Activated gamma-delta T cell (primary cell): ENCODE measurements around the gene TNFSF12.

Experiments
- DNase-seq: peaks from one replicate; lab custom pipeline; 2025; lab: John Stamatoyannopoulos, UW

The TNFSF12 gene

DNA sequence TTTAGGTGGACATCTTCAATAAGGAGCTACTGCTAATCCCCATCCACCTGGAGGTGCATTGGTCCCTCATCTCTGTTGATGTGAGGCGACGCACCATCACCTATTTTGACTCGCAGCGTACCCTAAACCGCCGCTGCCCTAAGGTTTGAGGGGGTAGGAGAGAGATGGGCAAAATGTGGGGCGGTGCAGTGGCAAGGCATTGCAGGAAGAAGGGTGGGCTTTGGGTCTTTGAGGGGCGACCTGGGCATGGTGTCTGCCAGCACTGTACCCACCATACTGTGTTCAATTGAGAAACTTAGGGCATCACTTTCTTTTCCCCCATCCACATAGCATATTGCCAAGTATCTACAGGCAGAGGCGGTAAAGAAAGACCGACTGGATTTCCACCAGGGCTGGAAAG, 21.5 kb downstream of the TNFSF12 start:
- DNase-seq = no peak

DNA sequence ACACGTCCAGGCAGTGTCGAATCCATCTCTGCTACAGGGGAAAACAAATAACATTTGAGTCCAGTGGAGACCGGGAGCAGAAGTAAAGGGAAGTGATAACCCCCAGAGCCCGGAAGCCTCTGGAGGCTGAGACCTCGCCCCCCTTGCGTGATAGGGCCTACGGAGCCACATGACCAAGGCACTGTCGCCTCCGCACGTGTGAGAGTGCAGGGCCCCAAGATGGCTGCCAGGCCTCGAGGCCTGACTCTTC, 23.4 kb downstream of the TNFSF12 start:
- no peak for DNase-seq

DNA sequence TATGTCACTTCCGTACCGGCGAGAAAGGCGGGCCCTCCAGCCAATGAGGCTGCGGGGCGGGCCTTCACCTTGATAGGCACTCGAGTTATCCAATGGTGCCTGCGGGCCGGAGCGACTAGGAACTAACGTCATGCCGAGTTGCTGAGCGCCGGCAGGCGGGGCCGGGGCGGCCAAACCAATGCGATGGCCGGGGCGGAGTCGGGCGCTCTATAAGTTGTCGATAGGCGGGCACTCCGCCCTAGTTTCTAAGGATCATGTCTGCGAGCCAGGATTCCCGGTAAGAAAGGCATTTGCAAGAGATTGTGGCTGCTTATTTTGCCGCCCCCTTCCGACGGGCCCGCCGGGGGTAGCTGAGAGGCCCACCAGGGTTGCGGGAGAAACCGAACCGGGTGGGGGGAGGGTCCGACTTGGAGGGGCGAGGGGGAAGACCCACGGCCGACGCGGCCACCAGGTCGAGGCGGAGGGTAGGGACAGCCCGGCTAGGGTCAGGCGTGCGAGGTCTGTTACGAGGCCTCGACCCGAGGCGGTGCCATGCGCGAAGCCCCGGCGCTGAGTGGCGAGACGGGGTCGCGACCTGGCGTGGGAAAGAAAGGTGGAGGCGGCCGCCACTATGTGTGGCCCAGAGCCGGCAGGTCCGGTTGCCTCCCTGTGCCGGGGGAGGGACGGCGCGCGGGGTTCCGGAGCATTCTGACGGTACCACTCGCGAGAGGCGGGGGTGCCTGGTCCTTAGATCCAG, 23.9 kb downstream of the TNFSF12 start:
- peak; percentile 96 for DNase-seq

DNA sequence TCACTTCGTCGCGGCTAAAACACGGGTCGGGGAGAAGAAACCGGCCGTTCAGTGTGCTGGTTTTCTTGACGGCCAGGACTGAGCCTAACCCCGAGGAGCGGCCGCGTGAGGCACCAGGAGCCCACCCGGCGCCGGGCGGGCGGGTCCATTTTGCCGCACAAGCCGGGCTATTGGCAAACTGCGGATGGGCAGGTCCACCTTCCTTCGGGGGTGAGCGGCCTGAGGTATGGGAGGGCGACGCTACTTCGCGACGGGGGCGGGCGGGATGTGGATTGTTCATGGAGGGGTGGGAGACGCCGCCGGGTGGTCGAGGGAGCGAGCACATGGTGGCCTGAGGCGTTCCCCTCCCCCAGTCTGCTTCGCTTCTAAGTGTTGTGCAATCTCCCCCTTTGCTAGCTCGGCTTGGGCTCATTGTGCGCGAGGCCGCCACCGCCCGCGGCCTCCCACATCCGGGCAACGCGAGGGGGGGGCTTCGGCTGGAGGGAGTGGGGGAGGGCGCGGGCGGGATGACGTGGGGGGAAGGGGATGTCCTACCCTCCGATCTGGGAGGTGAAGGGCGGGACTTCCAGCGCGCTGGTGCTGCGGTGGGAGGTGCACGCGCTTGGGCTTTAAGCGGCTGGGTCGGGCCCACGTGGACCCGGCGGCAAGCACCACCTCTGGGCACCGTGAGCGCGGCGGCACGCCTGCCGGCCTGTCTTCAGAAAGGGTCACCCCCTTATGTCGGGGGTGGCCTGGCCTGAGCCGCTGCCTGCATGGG, 24.6 kb downstream of the TNFSF12 start:
- DNase-seq = peak; percentile 93

DNA sequence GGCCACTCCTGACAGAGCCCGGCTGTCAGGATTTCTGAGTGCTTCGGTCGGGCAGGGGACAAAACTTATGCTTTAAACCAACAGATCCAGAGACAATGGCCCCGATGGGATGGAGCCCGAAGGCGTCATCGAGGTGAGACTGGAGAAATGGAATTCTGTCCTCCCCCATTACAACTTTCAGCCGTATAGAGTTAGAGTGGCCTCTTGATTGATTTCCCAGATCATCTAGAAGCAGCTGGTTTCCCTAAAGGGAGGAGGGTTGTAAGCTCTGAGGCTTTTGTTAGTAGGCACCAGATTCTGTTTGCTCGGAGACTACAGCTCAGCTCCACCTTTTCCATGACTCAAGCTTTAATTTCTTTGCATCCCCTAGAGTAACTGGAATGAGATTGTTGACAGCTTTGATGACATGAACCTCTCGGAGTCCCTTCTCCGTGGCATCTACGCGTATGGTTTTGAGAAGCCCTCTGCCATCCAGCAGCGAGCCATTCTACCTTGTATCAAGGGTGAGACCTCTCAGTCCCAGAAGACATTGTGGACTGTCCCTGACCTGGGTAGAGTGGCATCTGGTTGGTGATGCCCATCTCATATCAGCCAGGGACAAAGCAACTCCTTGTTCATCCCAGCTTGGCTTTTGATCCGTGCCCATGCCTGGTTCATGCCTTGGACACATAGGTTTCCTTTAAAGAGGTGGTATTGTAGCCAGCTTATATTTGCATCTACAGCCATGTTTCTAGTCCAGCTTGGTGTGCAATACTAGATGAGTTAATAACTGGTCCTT, 25.5 kb downstream of the TNFSF12 start:
- no peak for DNase-seq

DNA sequence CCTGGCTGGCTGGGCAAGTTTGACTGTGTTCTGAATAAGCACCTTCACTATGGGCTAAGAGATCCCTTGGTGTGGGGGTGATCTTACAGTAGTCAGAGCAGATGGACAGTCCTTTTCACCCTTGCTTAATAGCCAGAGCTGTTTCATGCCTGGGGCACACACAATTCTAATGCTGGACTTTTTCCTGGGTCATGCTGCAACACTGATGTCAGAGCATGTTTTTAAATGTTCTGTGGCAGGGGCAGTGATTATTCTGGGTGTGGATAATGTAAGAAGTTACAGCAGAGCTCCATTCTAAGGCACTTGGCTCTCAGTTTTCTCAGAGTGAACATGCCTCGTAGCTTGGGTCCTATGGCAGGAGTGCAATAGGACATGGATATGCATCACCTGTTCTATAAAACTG, 26.6 kb downstream of the TNFSF12 start:
- DNase-seq = no peak

DNA sequence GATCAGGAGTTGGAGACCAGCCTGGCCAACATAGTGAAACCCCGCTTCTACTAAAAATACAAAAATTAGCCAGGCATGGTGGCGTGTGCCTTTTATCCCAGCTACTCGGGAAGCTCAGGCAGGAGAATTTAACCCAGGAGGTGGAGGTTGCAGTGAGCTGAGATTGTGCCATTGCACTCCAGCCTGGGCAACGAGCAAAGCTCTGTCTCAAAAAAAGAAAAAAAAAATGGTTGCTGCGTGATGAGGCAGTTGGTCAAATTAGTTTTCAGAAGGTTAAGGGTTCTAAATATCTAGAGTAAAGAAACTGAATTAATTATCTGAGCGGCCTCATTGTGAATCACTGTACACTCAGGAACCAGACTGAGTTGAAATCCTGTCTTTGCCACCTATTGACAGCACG, 27.1 kb downstream of the TNFSF12 start:
- no peak for DNase-seq

DNA sequence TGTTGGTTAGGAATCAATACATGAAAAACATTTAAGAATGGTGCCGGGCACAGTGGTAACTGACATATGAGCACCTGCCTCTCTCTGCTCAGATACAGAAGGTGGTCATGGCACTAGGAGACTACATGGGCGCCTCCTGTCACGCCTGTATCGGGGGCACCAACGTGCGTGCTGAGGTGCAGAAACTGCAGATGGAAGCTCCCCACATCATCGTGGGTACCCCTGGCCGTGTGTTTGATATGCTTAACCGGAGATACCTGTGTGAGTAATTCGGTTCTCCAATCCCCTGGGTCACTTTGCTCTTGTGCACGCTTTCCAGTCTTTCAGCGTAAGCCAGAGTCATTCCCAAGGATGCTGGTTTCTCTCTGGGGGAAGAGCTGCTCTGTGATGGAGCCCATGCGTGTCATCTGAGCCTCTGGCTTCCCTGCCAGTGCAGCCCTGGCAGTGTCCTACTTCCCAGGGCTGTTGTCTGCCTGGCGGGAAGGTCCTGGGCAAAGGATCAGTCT, 27.6 kb downstream of the TNFSF12 start:
- no peak for DNase-seq

DNA sequence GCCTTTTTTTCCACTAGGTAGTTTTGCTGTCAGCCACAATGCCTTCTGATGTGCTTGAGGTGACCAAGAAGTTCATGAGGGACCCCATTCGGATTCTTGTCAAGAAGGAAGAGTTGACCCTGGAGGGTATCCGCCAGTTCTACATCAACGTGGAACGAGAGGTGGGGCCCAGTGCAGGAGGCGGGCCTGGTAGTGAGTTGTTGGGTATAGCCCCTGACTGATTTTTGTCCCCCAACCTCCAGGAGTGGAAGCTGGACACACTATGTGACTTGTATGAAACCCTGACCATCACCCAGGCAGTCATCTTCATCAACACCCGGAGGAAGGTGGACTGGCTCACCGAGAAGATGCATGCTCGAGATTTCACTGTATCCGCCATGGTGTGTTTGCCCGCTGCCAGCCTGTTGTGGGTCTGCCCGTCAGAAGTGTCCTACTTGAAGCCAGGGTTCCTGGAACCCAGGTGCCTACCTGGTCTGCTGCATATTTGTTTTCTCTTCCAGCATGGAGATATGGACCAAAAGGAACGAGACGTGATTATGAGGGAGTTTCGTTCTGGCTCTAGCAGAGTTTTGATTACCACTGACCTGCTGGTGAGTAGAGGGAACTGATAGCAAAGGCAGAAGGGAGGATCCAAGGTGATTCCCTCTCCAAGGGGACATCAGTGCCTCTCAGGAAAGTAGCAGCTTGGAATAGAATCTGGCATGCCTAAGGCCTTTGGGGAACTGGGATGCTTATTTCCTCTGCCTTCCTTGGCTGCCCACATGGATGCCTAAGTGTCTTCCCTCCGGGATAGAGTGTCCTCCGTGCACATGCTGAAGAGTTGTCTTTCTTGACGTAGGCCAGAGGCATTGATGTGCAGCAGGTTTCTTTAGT, 28.7 kb downstream of the TNFSF12 start:
- no peak for DNase-seq

DNA sequence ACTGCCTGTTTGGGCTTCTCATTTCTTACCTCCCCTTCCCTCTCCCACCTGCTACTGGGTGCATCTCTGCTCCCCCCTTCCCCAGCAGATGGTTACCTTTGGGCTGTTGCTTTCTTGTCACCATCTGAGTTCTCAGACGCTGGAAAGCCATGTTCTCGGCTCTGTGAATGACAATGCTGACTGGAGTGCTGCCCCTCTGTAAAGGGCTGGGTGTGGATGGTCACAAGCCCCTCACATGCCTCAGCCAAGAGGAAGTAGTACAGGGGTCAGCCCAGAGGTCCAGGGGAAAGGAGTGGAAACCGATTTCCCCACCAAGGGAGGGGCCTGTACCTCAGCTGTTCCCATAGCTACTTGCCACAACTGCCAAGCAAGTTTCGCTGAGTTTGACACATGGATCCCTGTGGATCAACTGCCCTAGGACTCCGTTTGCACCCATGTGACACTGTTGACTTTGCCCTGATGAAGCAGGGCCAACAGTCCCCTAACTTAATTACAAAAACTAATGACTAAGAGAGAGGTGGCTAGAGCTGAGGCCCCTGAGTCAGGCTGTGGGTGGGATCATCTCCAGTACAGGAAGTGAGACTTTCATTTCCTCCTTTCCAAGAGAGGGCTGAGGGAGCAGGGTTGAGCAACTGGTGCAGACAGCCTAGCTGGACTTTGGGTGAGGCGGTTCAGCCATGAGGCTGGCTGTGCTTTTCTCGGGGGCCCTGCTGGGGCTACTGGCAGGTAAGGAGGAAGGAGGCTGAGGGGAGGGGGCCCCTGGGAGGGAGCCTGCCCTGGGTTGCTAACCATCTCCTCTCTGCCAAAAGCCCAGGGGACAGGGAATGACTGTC, 30.4 kb downstream of the TNFSF12 start, which contains the start of gene CD68:
TSS of gene CD68 (plus strand) at position 638 of the 833 bp plus-strand sequence. CDS start at position 678, 40 bp downstream.
- DNase-seq = no peak

DNA sequence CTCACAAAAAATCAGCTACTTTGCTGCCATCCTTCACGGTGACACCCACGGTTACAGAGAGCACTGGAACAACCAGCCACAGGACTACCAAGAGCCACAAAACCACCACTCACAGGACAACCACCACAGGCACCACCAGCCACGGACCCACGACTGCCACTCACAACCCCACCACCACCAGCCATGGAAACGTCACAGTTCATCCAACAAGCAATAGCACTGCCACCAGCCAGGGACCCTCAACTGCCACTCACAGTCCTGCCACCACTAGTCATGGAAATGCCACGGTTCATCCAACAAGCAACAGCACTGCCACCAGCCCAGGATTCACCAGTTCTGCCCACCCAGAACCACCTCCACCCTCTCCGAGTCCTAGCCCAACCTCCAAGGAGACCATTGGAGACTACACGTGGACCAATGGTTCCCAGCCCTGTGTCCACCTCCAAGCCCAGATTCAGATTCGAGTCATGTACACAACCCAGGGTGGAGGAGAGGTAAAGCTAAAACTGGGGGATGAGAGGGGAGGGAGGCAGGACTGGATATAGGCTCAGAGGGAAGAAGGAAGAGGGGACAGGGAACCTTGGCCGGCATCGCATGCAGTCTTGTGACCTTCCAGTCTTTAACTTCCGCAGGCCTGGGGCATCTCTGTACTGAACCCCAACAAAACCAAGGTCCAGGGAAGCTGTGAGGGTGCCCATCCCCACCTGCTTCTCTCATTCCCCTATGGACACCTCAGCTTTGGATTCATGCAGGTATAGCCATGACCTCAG, 31.2 kb downstream of the TNFSF12 start:
- DNase-seq = no peak

DNA sequence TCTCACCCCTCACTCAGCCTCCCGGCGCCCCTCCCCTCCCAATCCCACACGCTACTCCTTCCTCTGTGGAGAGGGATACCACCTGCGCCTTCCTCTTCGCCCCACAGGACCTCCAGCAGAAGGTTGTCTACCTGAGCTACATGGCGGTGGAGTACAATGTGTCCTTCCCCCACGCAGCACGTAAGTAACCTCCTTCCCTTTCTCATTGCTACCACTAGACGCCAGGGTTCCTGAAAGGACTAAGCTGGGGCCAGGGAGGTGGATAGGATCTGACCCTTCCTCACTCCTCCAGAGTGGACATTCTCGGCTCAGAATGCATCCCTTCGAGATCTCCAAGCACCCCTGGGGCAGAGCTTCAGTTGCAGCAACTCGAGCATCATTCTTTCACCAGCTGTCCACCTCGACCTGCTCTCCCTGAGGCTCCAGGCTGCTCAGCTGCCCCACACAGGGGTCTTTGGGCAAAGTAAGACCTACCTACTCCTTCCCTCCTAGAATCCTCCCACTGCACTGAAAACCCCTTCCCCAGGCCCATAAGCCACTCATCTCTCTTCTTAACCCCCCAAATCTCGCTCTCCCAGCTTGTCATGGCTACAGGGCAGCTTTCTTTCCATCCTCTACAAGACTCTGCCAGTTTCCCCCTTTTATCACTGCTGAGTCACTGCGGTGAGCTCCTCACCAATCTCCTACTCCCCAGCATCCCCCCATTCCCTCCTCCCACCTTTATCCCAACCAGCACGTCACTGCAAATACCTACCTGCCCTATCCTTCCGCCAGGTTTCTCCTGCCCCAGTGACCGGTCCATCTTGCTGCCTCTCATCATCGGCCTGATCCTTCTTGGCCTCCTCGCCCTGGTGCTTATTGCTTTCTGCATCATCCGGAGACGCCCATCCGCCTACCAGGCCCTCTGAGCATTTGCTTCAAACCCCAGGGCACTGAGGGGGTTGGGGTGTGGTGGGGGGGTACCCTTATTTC, 32.0 kb downstream of the TNFSF12 start:
- DNase-seq = no peak

DNA sequence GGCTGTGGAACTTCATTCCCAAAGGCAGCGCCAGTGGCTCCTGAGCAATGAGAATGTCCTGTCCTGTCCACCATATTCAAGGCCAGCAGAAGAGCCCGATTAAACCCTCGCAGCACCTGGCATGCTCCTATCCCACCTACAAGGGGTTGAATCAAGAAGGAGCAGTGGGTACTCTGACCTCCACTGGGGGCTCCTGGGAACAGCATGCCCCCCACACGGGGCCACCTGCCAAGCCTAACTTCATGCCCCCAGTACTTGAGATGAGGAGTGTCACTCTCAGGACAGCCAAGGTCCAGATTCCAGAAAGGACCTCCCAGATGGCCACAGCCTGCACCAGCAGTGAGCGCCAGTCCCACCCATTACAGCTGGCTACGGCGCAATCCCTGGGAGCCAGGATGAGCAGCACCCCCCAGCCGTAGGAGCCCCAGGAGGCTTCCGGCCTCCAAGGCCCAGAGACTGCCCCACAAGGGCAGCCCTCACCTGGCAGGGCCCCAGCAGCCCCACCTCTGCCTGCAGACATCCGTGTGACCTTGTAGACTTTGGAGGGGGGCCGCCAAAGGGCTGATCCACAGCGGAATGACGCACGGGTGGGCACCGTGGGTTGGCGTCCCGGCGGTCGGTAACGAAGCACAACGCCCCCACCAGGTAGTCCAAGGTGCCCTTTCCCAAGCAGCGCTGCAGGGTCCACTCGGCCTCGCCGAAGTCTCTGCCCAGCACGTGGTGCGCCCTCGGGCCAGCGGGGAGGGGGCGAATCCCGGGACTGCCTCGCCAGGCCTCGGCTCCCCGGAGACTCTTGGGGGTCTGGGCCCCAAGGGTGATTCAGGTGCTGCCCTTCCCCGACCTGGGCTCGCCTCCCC, 33.8 kb downstream of the TNFSF12 start:
- DNase-seq = no peak

DNA sequence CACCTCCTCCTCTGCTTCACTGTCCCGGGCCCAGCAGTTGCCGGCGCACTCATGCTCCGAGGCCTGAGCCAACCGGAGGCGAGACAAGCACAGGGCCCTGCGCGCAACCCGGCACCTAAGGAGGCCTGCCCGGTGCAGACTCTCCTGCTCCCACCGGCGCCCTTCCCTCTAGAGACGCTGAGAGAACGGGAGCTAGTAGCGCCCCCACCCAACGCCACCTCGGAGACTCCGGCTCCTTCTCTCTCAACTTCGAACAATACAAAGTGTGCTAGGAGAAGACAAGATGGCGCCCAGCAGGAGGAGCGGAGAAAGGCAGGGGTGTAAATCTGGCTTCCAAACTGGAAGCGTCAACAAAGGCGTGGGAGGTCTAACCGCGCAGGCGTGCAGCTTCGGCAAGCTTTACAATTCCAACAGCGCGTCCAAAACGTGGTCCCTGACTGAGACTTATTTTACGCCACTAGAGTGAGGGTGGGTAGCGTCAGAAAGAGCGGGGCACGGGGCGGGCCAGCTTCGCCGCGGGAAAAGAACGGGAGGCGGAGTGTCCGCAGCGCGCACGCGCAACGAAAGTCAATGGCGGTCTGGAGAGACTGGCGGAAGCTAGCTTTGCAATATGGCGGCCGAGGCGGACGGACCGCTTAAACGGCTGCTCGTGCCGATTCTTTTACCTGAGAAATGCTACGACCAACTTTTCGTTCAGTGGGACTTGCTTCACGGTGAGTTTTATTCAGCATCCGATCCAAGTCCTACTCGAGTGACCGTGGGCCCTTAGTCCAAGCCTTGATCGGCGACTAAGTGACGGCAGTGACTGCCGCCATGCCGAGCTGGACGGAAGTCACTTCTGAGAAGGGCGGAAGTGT, 34.6 kb downstream of the TNFSF12 start, which contains the start of gene MPDU1:
TSS of gene MPDU1 (plus strand) at position 600 of the 857 bp plus-strand sequence. CDS start at position 611, 11 bp downstream.
- peak; percentile 88 for DNase-seq

DNA sequence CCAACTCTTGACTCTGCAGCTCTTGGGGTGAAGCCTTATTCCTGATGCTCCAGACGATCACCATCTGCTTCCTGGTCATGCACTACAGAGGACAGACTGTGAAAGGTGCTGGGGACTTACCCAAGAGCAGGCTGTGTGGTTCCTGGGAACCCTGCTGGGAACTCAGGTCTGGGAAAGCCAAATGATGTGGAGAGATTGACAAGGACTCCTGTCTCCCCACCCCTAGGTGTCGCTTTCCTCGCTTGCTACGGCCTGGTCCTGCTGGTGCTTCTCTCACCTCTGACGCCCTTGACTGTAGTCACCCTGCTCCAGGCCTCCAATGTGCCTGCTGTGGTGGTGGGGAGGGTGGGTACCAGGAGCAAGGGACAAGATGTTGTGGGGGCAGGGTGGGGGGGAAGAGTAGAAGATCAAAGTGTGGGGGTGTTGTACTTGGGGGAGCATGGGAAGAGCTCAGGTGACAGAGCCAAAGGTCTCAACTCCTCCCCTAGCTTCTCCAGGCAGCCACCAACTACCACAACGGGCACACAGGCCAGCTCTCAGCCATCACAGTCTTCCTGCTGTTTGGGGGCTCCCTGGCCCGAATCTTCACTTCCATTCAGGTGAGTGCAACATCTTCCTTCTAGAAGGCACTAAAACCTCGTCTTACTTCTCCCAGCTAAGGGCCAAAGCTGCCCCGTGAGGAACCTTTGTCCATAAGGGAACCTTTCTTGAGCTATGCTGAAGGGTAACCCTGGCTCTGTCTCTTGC, 38.0 kb downstream of the TNFSF12 start:
- DNase-seq = no peak
